GM10266 (cell line): ENCODE data around the gene ANKEF1.

ENCODE experiments used
- DNase-seq: peaks from one replicate; pipeline ENCODE4 v3.0.0; 2012; ENCODE audit errors: extremely low spot score
- TF ChIP-seq, protein P1 (sequence below): IDR thresholded peaks from 2 replicates; pipeline ENCODE4 v1.5.1; 2012; ENCODE audit warnings: mild to moderate bottlenecking, low read depth; ENCODE audit not compliant: control insufficient read depth, insufficient read depth; ENCODE audit errors: missing control alignments

ANKEF1 gene

DNA sequence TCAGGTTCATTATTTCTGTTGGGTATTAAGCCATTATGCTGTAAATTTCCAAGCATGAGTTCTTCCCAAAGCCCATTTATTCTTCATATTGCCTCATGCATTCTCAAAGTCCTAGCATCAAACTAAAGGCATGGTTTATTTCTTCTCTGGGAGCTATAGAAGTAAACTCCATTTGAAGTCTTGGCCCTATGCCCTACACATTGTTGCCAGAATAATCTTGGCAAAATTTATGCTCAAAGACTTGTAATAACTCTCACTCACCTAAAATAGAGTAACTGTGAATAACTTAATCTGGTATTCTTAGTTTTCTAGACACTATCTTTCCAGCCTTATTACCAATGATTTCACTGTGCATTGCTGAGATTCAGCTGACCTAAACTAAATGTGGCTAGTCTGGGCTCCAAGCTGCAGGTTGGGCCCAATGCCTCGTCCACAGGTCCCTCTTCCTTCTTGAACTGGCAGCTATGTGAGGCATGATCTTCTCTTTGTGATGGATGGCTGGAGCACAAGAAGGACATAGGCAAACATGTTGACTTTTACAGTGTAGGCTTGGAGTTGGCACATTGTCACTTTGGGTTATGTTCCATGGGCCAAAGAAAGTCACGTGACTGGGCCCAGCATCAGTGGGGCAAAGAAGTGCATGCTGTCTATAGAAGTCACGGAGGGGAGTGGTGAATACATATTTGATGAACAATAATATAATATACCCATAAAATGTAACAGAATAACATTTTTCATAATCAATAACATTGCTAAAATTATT is 39.1 kb upstream of the ANKEF1 start:
- TF ChIP-seq, protein P1, sequence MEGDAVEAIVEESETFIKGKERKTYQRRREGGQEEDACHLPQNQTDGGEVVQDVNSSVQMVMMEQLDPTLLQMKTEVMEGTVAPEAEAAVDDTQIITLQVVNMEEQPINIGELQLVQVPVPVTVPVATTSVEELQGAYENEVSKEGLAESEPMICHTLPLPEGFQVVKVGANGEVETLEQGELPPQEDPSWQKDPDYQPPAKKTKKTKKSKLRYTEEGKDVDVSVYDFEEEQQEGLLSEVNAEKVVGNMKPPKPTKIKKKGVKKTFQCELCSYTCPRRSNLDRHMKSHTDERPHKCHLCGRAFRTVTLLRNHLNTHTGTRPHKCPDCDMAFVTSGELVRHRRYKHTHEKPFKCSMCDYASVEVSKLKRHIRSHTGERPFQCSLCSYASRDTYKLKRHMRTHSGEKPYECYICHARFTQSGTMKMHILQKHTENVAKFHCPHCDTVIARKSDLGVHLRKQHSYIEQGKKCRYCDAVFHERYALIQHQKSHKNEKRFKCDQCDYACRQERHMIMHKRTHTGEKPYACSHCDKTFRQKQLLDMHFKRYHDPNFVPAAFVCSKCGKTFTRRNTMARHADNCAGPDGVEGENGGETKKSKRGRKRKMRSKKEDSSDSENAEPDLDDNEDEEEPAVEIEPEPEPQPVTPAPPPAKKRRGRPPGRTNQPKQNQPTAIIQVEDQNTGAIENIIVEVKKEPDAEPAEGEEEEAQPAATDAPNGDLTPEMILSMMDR = no peak
- DNase-seq = no peak

DNA sequence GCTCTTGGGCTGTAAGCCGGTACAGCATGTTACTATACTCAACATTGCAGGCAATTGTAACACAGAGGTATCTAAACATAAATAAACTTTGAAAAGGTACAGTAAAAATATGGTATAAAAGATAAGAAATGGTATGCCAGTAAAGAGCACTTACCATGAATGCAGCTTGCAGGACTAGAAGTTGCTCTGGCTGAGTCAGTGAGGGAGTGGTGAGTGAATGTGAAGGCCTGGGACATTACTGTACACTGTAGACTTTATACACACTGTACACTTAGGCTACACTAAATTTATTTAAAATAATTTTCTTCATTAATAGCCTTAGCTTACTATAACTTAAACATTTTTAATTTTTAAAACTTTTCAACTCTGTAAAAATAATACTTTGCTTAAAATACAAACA is 37.8 kb upstream of the ANKEF1 start:
- no peak for DNase-seq
- TF ChIP-seq, protein P1 = no peak

DNA sequence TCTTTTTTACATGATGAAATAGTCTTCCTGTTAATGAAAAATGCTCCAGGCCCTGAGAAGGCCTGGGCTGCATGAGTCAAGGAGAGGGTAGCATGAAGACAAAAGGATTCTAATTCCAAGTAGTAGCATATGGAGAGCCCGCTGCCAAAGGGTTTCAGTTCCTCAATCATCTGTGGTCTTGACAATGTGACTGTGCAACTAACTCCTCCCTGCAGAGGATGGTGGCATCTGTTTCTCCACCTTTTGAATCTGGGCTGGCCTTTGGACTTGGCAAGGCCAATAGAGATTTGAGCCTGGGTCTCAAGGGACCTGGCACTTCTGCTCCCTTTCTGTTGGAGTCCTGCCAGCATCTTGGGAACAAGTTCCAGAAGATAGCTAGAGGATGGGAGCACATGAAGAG is 35.1 kb upstream of the ANKEF1 start:
- TF ChIP-seq, protein P1 = no peak
- no peak for DNase-seq

DNA sequence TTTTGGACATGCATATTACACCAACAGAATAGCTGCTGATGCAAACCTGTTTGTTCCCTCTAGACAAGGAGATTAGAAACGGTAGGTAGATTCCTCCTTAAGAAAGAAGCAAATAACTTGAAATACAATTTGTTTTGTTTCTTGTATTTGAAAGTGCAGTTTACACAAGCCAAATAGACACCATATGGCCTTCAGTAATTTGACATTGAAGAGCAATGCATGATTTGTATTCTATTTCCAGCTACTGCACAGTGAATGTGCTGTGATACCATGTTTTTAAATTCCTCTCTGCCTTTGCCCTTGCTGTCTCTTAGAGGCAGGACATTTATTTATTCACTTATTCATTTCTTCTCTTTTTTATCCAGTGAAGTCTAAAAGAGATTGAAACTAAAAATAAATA is 31.9 kb upstream of the ANKEF1 start:
- TF ChIP-seq, protein P1 = no peak
- DNase-seq = no peak

DNA sequence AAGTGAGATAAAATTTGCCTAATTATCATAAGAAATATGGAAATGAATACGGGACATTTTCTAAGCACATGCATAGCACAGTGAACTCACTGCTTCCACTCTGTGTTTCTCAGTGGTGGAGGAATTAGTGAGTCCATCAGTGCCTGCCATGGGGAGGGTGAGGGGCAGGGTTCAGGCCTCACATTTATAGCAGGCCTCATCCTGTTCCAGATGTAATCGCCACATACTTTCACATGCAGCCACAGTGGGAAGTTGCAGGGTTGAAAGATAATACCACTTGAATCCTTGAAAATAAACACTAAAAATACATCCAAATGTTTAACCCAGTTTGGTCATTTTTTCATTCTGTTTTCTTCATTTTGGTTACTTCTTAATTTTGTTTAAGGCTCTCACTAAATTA is 29.9 kb upstream of the ANKEF1 start:
- TF ChIP-seq, protein P1 = no peak

DNA sequence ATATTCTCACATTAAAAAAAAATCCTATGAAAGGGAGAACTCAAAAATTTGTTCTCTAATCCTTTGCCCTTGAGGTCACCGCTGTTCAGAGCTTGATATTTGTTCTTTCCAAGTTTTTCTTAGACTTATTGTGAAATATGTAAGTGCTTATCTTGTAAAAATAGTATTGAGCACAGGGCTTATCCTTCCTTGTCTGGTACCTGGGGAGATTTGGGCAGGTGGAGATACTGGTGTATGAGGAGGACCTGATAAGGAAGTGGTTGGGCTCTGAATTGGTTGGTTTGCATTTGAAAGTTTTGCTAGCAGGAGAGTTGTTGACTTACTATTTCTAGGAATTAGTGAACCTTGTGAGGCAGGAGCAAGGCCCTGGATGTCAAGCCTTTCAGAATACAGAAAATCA is 28.9 kb upstream of the ANKEF1 start:
- no peak for DNase-seq
- TF ChIP-seq, protein P1 = no peak

More for the DNA sequence above, 29.9 kb upstream of the ANKEF1 start:
- no peak for DNase-seq

DNA sequence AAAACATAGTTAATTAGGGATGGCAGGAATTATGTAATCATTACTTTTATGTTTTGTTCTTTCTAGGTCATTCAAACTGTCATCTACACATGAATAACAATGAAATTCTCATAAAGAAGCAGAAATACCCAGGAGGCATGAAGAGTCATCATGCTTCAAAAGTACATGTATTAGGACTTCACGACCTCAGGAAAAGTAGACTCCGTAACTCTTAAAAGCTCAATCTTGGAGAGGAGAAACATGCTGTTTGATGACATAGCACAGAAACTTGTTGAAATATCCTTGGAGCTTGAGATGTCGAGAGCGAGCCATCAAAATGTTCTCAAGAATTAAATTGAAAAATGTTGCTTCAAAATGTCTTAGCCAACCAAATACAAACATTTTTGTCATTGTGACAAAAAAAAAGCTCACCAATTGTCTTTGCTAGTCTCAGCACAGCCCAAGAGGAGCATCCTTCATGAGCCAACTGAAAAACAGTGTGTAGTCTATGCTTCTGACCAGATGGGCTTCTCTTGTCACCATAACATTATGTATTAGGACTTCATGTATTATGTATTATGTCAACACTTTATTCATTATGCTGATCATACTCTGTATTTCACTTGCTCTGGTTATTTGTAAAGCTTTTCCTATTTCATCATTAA is 28.2 kb upstream of the ANKEF1 start:
- TF ChIP-seq, protein P1 = no peak
- no peak for DNase-seq
